Omental fat pad (tissue), 4 donors: ENCODE measurements around the gene RPS10. TPM values are rescaled to one million over a fixed set of nuclear protein-coding genes. Genes with fewer than 3 reads are reported as not detected.

ENCODE experiments used
- ATAC-seq: fragments of 150-250 bp; one replicate; pipeline ENCODE4 v1.9.1; 2016; ENCODE audit warnings: mild to moderate bottlenecking, moderate library complexity; ENCODE audit not compliant: low FRiP score
- DNase-seq: peaks from one replicate; pipeline ENCODE4 v3.0.0-alpha.2; 2019; ENCODE audit warnings: low spot score
- CTCF ChIP-seq, 3 donors: fragments of 450-650 bp; IDR thresholded peaks; one replicate each; pipeline ENCODE4 v1.5.1; 2016 to 2017; ENCODE audit warnings: antibody characterized with exemption in 3 of 3, mild to moderate bottlenecking in 3 of 3, moderate library complexity in 2 of 3
- total RNA-seq, 4 donors: library from RNA; depleted of rRNA; stranded (reverse); fragments of >200 nt; gene quantifications; one replicate each; pipeline ENCODE4 v1.1.0, GENCODE V29; 2016

Gene RPS10
- total RNA-seq, 4 donors from 2014 or later = 1,698 to 2,828 (median 2,343) TPM

- ATAC-seq = no peak
- no peak for DNase-seq
- no peak for TF ChIP-seq CTCF (IDR thresholded peaks at IDR 0.05)
Observed at GRCh38 chr6:34468378-34468892, 42.6 kb upstream of the RPS10 start.

GRCh38 chr6:34466242-34467185 is 40.6 kb upstream of the RPS10 start:
- TF ChIP-seq CTCF (IDR thresholded peaks at IDR 0.05) = no peak
- DNase-seq (no peak), ATAC-seq (no peak)

- ATAC-seq (peak; percentile 49), DNase-seq (no peak)
- TF ChIP-seq CTCF (IDR thresholded peaks at IDR 0.05) = no peak
Observed at GRCh38 chr6:34465531-34466241, 39.8 kb upstream of the RPS10 start, which contains the start of gene PACSIN1. Gene PACSIN1, plus strand, starts transcription at chr6:34466076. Its CDS starts 60,230 bp downstream, at chr6:34526306.

- ATAC-seq = no peak
- no peak for TF ChIP-seq CTCF (IDR thresholded peaks at IDR 0.05)
- no peak for DNase-seq
Observed at GRCh38 chr6:34463849-34464248, 38.0 kb upstream of the RPS10 start.

GRCh38 chr6:34463299-34463698 is 37.4 kb upstream of the RPS10 start:
- no peak for TF ChIP-seq CTCF (IDR thresholded peaks at IDR 0.05)
- DNase-seq (no peak), ATAC-seq (no peak)

GRCh38 chr6:34462551-34462971 is 36.7 kb upstream of the RPS10 start:
- no peak for DNase-seq
- ATAC-seq = no peak
- no peak for TF ChIP-seq CTCF (IDR thresholded peaks at IDR 0.05)
